Astrocyte (in vitro differentiated cells and primary cell): ENCODE measurements around the gene AOC1. TPM values are rescaled to one million over a fixed set of nuclear protein-coding genes. Genes with fewer than 3 reads are reported as not detected.

ENCODE experiments used
- DNase-seq: peaks from one replicate; pipeline ENCODE4 v3.0.0-alpha.2; 2010; ENCODE audit warnings: low read depth
- FAIRE-seq: peaks from 2 replicates; lab custom pipeline; 2011; peaks lifted over from hg19 to GRCh38; lab: Jason Lieb, UNC
- H2AFZ ChIP-seq: 2 replicates; pipeline ENCODE4 v1.6.0; 2012; ENCODE audit warnings: low read depth, low read length, inconsistent platforms
- H3K27ac ChIP-seq: 2 replicates; pipeline ENCODE4 v1.5.1; 2011; ENCODE audit warnings: low read depth, low read length, inconsistent platforms
- H3K27me3 ChIP-seq: 2 replicates; pipeline ENCODE4 v1.6.0; 2011; ENCODE audit warnings: low read length, inconsistent platforms; ENCODE audit not compliant: insufficient read depth
- H3K36me3 ChIP-seq: 2 replicates; pipeline ENCODE4 v1.5.1; 2011; ENCODE audit warnings: low read length, inconsistent platforms; ENCODE audit not compliant: insufficient read depth
- H3K4me1 ChIP-seq: 2 replicates; pipeline ENCODE4 v1.5.1; 2011; ENCODE audit warnings: low read length, inconsistent platforms; ENCODE audit not compliant: insufficient read depth
- H3K4me2 ChIP-seq: 2 replicates; pipeline ENCODE4 v1.6.0; 2012; ENCODE audit warnings: low read length, inconsistent platforms
- H3K4me3 ChIP-seq: 2 replicates; pipeline ENCODE4 v1.5.1; 2011; ENCODE audit warnings: low read depth, mild to moderate bottlenecking, low read length, inconsistent platforms; ENCODE audit not compliant: insufficient read depth
- H3K79me2 ChIP-seq: 2 replicates; pipeline ENCODE4 v1.6.0; 2012; ENCODE audit warnings: mild to moderate bottlenecking, low read length, inconsistent platforms; ENCODE audit not compliant: insufficient read depth
- H3K9ac ChIP-seq: 2 replicates; pipeline ENCODE4 v1.6.0; 2012; ENCODE audit warnings: mild to moderate bottlenecking, low read length, inconsistent platforms
- H3K9me3 ChIP-seq: 2 replicates; pipeline ENCODE4 v1.5.1; 2012; ENCODE audit warnings: low read depth, mild to moderate bottlenecking, low read length, inconsistent platforms; ENCODE audit not compliant: insufficient read depth
- H4K20me1 ChIP-seq: 2 replicates; pipeline ENCODE4 v1.6.0; 2012; ENCODE audit warnings: low read length, inconsistent platforms; ENCODE audit not compliant: insufficient read depth
- H3K27ac Mint-ChIP-seq: one replicate; pipeline ENCODE4 v1.8.0; 2021; ENCODE audit warnings: mild to moderate bottlenecking, mixed read lengths; ENCODE audit not compliant: unreplicated experiment
- H3K27me3 Mint-ChIP-seq: one replicate; pipeline ENCODE4 v1.8.0; 2021; ENCODE audit warnings: low read depth, mixed read lengths; ENCODE audit not compliant: unreplicated experiment
- H3K36me3 Mint-ChIP-seq: one replicate; pipeline ENCODE4 v1.8.0; 2021; ENCODE audit warnings: low read depth, mixed read lengths; ENCODE audit not compliant: unreplicated experiment
- H3K4me1 Mint-ChIP-seq: one replicate; pipeline ENCODE4 v1.8.0; 2021; ENCODE audit warnings: low read depth, mixed read lengths; ENCODE audit not compliant: unreplicated experiment
- H3K4me3 Mint-ChIP-seq: one replicate; pipeline ENCODE4 v1.8.0; 2021; ENCODE audit warnings: mild to moderate bottlenecking, moderate library complexity, mixed read lengths; ENCODE audit not compliant: unreplicated experiment
- H3K9me3 Mint-ChIP-seq: one replicate; pipeline ENCODE4 v1.8.0; 2021; ENCODE audit warnings: mild to moderate bottlenecking, mixed read lengths; ENCODE audit not compliant: unreplicated experiment
- EZH2 ChIP-seq: IDR thresholded peaks from 2 replicates; pipeline ENCODE4 v1.6.1; 2012; ENCODE audit warnings: mild to moderate bottlenecking, low read length, inconsistent platforms; ENCODE audit not compliant: insufficient read depth
- total RNA-seq: library from RNA; stranded (reverse); gene quantifications from 2 replicates; pipeline ENCODE4 v1.2.1, GENCODE V29; 2021
- TF ChIP-seq, protein P1 (sequence below): IDR thresholded peaks from 2 replicates; pipeline ENCODE4 v1.5.1; 2011; ENCODE audit warnings: low read depth, mild to moderate bottlenecking, inconsistent platforms, low read length, moderate library complexity; ENCODE audit not compliant: insufficient read depth

The AOC1 gene
- total RNA-seq, 1 donor from 2014 or later: not detected

DNA sequence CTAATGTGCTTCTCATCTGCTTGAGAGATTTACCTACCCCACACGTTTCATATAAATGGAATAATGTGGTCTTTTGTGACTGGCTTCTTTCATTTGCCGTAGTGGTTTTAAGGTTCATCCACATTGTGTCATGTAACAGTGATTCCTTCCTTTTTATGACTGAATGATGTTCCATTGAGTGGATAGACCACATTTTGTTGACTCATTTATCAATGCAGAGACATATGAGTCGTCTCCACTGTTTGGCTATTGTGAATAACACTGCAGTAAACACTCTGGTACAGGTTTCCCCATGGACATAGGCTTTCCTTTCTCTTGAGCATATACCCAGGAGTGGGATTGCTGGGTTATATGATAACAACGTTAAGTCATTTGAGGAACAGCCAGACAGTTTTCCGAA, 2.0 kb upstream of the AOC1 start:
- H3K4me3 Mint-ChIP-seq: no peak overlapping the region
- Histone ChIP-seq H3K9ac (no peak overlapping the region), H3K27me3 (peaks cover 3% of the 10 kb centered on the region), H3K9me3 (no peaks in the 10 kb centered on the region), H4K20me1 (no peaks in the 10 kb centered on the region), H3K36me3 (no peaks in the 10 kb centered on the region), H3K27ac (no peak overlapping the region), H3K4me1 (no peaks in the 10 kb centered on the region), H3K79me2 (no peaks in the 10 kb centered on the region), H3K4me3 (no peak overlapping the region), H2AFZ (no peak overlapping the region), H3K4me2 (no peak overlapping the region)
- H3K9me3 Mint-ChIP-seq: peaks cover 4% of the 10 kb centered on the region
- no peak overlapping the region for H3K27ac Mint-ChIP-seq
- TF ChIP-seq EZH2: no peak
- TF ChIP-seq, protein P1, sequence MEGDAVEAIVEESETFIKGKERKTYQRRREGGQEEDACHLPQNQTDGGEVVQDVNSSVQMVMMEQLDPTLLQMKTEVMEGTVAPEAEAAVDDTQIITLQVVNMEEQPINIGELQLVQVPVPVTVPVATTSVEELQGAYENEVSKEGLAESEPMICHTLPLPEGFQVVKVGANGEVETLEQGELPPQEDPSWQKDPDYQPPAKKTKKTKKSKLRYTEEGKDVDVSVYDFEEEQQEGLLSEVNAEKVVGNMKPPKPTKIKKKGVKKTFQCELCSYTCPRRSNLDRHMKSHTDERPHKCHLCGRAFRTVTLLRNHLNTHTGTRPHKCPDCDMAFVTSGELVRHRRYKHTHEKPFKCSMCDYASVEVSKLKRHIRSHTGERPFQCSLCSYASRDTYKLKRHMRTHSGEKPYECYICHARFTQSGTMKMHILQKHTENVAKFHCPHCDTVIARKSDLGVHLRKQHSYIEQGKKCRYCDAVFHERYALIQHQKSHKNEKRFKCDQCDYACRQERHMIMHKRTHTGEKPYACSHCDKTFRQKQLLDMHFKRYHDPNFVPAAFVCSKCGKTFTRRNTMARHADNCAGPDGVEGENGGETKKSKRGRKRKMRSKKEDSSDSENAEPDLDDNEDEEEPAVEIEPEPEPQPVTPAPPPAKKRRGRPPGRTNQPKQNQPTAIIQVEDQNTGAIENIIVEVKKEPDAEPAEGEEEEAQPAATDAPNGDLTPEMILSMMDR: no peak
- FAIRE-seq: no peak
- no peak for DNase-seq
- H3K27me3 Mint-ChIP-seq: peaks cover 29% of the 10 kb centered on the region
- no peaks in the 10 kb centered on the region for H3K36me3 Mint-ChIP-seq
- peaks cover 11% of the 10 kb centered on the region for H3K4me1 Mint-ChIP-seq

DNA sequence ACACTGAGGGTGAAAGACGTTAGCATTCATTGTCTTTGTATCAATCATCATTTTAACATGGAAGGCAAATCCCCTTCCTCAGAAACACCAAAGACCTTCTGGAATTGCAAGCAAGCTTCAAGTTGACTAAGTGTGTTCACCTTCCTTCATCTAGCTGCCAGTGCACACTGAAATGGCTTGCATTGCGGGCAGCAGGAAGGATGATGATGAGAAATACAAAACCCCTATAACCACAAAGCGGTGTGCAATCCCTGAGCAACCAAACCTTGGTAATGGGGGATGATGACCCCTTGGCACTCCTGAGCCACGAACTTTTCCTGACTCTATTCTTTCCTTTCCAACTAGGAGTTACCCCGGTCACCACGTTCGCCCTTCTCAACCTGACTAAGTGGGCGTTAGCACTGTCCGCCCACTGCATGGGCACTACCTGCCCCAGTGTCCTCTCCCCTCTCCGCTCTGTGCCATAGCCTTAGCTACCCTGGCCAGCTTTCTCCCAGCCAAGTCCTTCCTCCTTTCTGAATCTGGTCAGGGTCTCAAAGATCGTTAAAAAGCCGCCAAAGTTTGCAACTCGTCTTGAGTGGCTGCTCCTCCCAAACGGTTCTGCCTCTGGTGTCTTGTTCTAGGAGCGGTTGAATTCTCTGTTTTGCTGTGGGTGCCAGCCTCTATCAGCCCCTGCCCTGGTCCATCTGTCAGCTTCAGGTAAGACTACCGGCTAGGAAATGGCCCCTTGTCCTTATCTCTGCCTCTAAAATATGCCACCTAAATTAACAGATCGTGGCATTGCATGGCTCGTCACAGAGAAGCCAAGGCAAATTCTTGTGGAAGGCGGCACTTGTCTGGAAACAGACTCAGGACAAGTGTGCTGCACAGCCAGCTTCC, 586 bp upstream of the AOC1 start:
- H3K9me3 ChIP-seq: no peaks in the 10 kb centered on the region
- no peaks in the 10 kb centered on the region for H3K4me1 ChIP-seq
- H3K4me1 Mint-ChIP-seq: no peaks in the 10 kb centered on the region
- TF ChIP-seq, protein P1: no peak
- TF ChIP-seq EZH2: no peak
- FAIRE-seq (no peak), DNase-seq (no peak)
- no peak overlapping the region for H3K4me3 Mint-ChIP-seq
- no peak overlapping the region for H3K4me2 ChIP-seq
- H3K27me3 ChIP-seq: peaks cover 3% of the 10 kb centered on the region
- no peak overlapping the region for H3K27ac Mint-ChIP-seq
- H3K9ac ChIP-seq: no peak overlapping the region
- H3K79me2 ChIP-seq: no peaks in the 10 kb centered on the region
- H3K4me3 ChIP-seq: no peak overlapping the region
- peaks cover 36% of the 10 kb centered on the region for H3K27me3 Mint-ChIP-seq
- peaks cover 4% of the 10 kb centered on the region for H3K9me3 Mint-ChIP-seq
- no peaks in the 10 kb centered on the region for H4K20me1 ChIP-seq
- no peaks in the 10 kb centered on the region for H3K36me3 Mint-ChIP-seq
- no peak overlapping the region for H2AFZ ChIP-seq
- no peaks in the 10 kb centered on the region for H3K36me3 ChIP-seq
- H3K27ac ChIP-seq: no peak overlapping the region
